IMR-90 (cell line): ENCODE data around the gene GGT1. TPM values are rescaled to one million over a fixed set of nuclear protein-coding genes. Genes with fewer than 3 reads are reported as not detected.

Experiments
- ATAC-seq: fragments of 200-7000 bp; cut with Tn5 transposase; 2 replicates; pipeline ENCODE4 v1.9.1; 2020; ENCODE audit warnings: low read depth, mild to moderate bottlenecking, moderate library complexity
- BruUV-seq: library from RNA; stranded (reverse); fragments of 400-500 nt; replicated peaks from 2 replicates; lab custom pipeline; 2021; lab: Mats Ljungman, UMichigan
- CTCF ChIA-PET: fragments of 300-600 bp; formaldehyde crosslinking; extraction: SDS; loops from one replicate; lab custom pipeline; 2021; ENCODE audit warnings: antibody characterized with exemption; lab: Yijun Ruan, JAX
- POLR2A ChIA-PET: fragments of 300-600 bp; sonication (Branson Sonifier 250); formaldehyde crosslinking; loops from one replicate; lab custom pipeline; 2022; ENCODE audit warnings: antibody characterized with exemption; ENCODE audit not compliant: unreplicated experiment; lab: Charles Lee
- DNase-seq: peaks from one replicate; pipeline ENCODE4 v3.0.0; 2013
- H2AFZ ChIP-seq: replicated peaks from 2 replicates; pipeline ENCODE3; 2013; ENCODE audit warnings: low read length, mild to moderate bottlenecking; ENCODE audit not compliant: poor library complexity
- H2AK5ac ChIP-seq: 2 replicates; pipeline ENCODE4 v1.6.1; 2013; ENCODE audit warnings: low read depth, low read length, inconsistent platforms
- H2AK9ac ChIP-seq: replicated peaks from 2 replicates; pipeline ENCODE3; 2013; ENCODE audit warnings: mild to moderate bottlenecking, low read depth, low read length, moderate library complexity; ENCODE audit not compliant: poor library complexity
- H2BK120ac ChIP-seq: 2 replicates; pipeline ENCODE4 v1.6.1; 2013; ENCODE audit warnings: low read depth, low read length, inconsistent platforms
- H2BK15ac ChIP-seq: 3 replicates; pipeline ENCODE4 v1.6.1; 2013; ENCODE audit warnings: low read depth, low read length, inconsistent platforms
- H2BK20ac ChIP-seq: 2 replicates; pipeline ENCODE4 v1.6.1; 2013; ENCODE audit warnings: low read depth, mild to moderate bottlenecking, inconsistent platforms, low read length, moderate library complexity
- H2BK5ac ChIP-seq: 2 replicates; pipeline ENCODE4 v1.6.1; 2013; ENCODE audit warnings: mild to moderate bottlenecking, low read depth, low read length, inconsistent platforms; ENCODE audit not compliant: poor library complexity, severe bottlenecking
- H3K14ac ChIP-seq: replicated peaks from 2 replicates; pipeline ENCODE4 v1.6.1; 2013; ENCODE audit warnings: low read depth, low read length, inconsistent platforms
- H3K18ac ChIP-seq: 2 replicates; pipeline ENCODE4 v1.6.1; 2013; ENCODE audit warnings: low read depth, low read length, control low read depth
- H3K23ac ChIP-seq: 2 replicates; pipeline ENCODE4 v1.6.1; 2013; ENCODE audit warnings: low read depth, low read length, inconsistent platforms
- H3K27ac ChIP-seq: 2 replicates; pipeline ENCODE4 v1.5.1; 2013; ENCODE audit warnings: mild to moderate bottlenecking, control low read depth, low read length; ENCODE audit not compliant: insufficient read depth
- H3K27me3 ChIP-seq: 2 replicates; pipeline ENCODE4 v1.6.1; 2013; ENCODE audit warnings: low read length; ENCODE audit not compliant: control insufficient read depth, insufficient read depth
- H3K36me3 ChIP-seq: 2 replicates; pipeline ENCODE4 v1.6.1; 2013; ENCODE audit warnings: low read length, mixed read lengths; ENCODE audit not compliant: control insufficient read depth, insufficient read depth
- H3K4ac ChIP-seq: 2 replicates; pipeline ENCODE4 v1.6.1; 2013; ENCODE audit warnings: low read depth, low read length, inconsistent platforms
- H3K4me1 ChIP-seq: 2 replicates; pipeline ENCODE4 v1.6.1; 2013; ENCODE audit warnings: low read length, mixed read lengths; ENCODE audit not compliant: control insufficient read depth, insufficient read depth
- H3K4me2 ChIP-seq: 2 replicates; pipeline ENCODE4 v1.6.1; 2013; ENCODE audit warnings: low read depth, mild to moderate bottlenecking, control low read depth, low read length, moderate library complexity
- H3K4me3 ChIP-seq: 2 replicates; pipeline ENCODE4 v1.5.1; 2013; ENCODE audit warnings: low read depth, mild to moderate bottlenecking, control low read depth, low read length, moderate library complexity; ENCODE audit not compliant: insufficient read depth
- H3K56ac ChIP-seq: 2 replicates; pipeline ENCODE4 v1.6.1; 2013; ENCODE audit warnings: low read length, inconsistent platforms; ENCODE audit not compliant: insufficient read depth; ENCODE audit errors: extremely low read depth
- H3K79me1 ChIP-seq, 2 experiments: 2 replicates each; pipeline ENCODE4 v1.6.1; 2013; ENCODE audit warnings: low read length in 2 of 2, inconsistent platforms in 1 of 2, low read depth in 1 of 2
- H3K9ac ChIP-seq: 2 replicates; pipeline ENCODE4 v1.6.1; 2013; ENCODE audit warnings: low read depth, low read length, control low read depth
- H3K9me1 ChIP-seq: 2 replicates; pipeline ENCODE4 v1.6.1; 2013; ENCODE audit warnings: low read length, inconsistent platforms; ENCODE audit not compliant: insufficient read depth
- H3K9me3 ChIP-seq: 2 replicates; pipeline ENCODE4 v1.6.1; 2013; ENCODE audit warnings: low read length; ENCODE audit not compliant: control insufficient read depth, insufficient read depth
- H4K20me1 ChIP-seq: 2 replicates; pipeline ENCODE4 v1.6.1; 2013; ENCODE audit warnings: low read length, inconsistent platforms; ENCODE audit not compliant: insufficient read depth
- H4K5ac ChIP-seq: 2 replicates; pipeline ENCODE4 v1.6.1; 2013; ENCODE audit warnings: mild to moderate bottlenecking, low read depth, low read length, control low read depth
- H4K8ac ChIP-seq, 2 experiments: 2 replicates each; pipeline ENCODE4 v1.6.1; 2013; ENCODE audit warnings: low read depth in 2 of 2, low read length in 2 of 2, control low read depth in 1 of 2, inconsistent platforms in 1 of 2
- H4K91ac ChIP-seq: 2 replicates; pipeline ENCODE4 v1.6.1; 2013; ENCODE audit warnings: low read depth, low read length, inconsistent platforms; ENCODE audit not compliant: insufficient read depth
- CEBPB ChIP-seq: IDR thresholded peaks from 2 replicates; pipeline ENCODE4 v1.6.1; 2012; ENCODE audit warnings: low read depth, low read length, improper control_type of control experiment
- MAFK ChIP-seq: IDR thresholded peaks from 2 replicates; pipeline ENCODE4 v1.6.1; 2012; ENCODE audit warnings: low read depth, low read length, improper control_type of control experiment
- WGBS, 2 experiments: methylation state at CpG; one replicate each; pipeline versions ENCODE4 v1.1.5 to v1.1.7; 2013; ENCODE audit warnings: missing lambda C conversion rate in 2 of 2; ENCODE audit not compliant: insufficient read length in 1 of 2; ENCODE audit errors: extremely low coverage in 2 of 2; 5-methylcytosine and 5-hydroxymethylcytosine counted together
- dilution Hi-C: fragments of 300-500 bp; cut with HindIII; formaldehyde crosslinking; loops from one replicate; pipeline ENCODE4 v1.14.3; 2018; ENCODE audit warnings: low sequenced_read_pairs; ENCODE audit not compliant: unreplicated experiment
- in situ Hi-C: fragments of 300-500 bp; cut with MboI; formaldehyde crosslinking; loops from 3 replicates; pipeline ENCODE4 v1.14.3; 2019; ENCODE audit warnings: low sequenced_read_pairs, inconsistent platforms, mixed read lengths
- intact Hi-C: fragments of 100-400 bp; cut with micrococcal nuclease; formaldehyde crosslinking; loops from 2 replicates; pipeline ENCODE4 v1.10.0; 2022
- polyA plus RNA-seq, 3 experiments: library from polyadenylated mRNA; depleted of rRNA; stranded (reverse); fragments of >200 nt; gene quantifications; 2 replicates each; pipeline ENCODE4 v1.2.3, GENCODE V29; 2012; ENCODE audit warnings: low replicate concordance in 1 of 3
- total RNA-seq: library from RNA; depleted of rRNA; stranded (reverse); fragments of >200 nt; gene quantifications from 2 replicates; pipeline ENCODE4 v1.2.3, GENCODE V29; 2012

The GGT1 gene
- total and polyA plus RNA-seq, 2 of the 4 experiments (the other 2 are of a cell fraction) = 3.4 to 7.3 TPM

- BruUV-seq = no TSS peak
- in situ Hi-C loops (no loop called here), dilution Hi-C loops (no loop called here), intact Hi-C loops (no loop called here)
- H4K91ac ChIP-seq = no peak overlapping the region
- no peak overlapping the region for H2AK5ac ChIP-seq
- no peaks in the 10 kb centered on the region for H3K9me3 ChIP-seq
- H2BK15ac ChIP-seq = no peak overlapping the region
- no peak overlapping the region for H3K4me2 ChIP-seq
- no peak overlapping the region for H2AK9ac ChIP-seq
- H3K9me1 ChIP-seq = 0 out of 2 replicates have a peak, but pooled peaks cover 7% of the 10 kb centered on the region
- H3K18ac ChIP-seq = no peak overlapping the region
- no peak overlapping the region for H3K4ac ChIP-seq
- no peak overlapping the region for H3K4me3 ChIP-seq
- ChIA-PET CTCF (interaction anchor here (0.6 kb wide), 1 partner anchor 26 kb away, joined by 3 read pairs; no protein-coding TSS in a partner anchor), POLR2A (no interaction called here)
- H3K14ac ChIP-seq = no peak overlapping the region
- TF ChIP-seq CEBPB (no peak), MAFK (no peak)
- DNase-seq = no peak
- H3K9ac ChIP-seq = no peak overlapping the region
- ATAC-seq = no peak
- H4K20me1 ChIP-seq = peaks cover 20% of the 10 kb centered on the region
- no peak overlapping the region for H4K5ac ChIP-seq
- H3K27me3 ChIP-seq = no peaks in the 10 kb centered on the region
- H2AFZ ChIP-seq = no peak overlapping the region
- no peak overlapping the region for H2BK20ac ChIP-seq
- 100% methylated on average over 1 of the region's 7 CpGs; no CpG with 5 or more reads in 1 of the 2 experiments for WGBS, 2 experiments
- no peak overlapping the region for H3K27ac ChIP-seq
- H3K79me1 ChIP-seq = peaks cover 27 to 44% of the 10 kb centered on the region in 2 experiments
- H3K4me1 ChIP-seq = no peaks in the 10 kb centered on the region; the same call in 1 of the 2 replicates
- H2BK5ac ChIP-seq = no peak overlapping the region
- no peak overlapping the region for H2BK120ac ChIP-seq
- peaks cover 50% of the 10 kb centered on the region for H3K36me3 ChIP-seq
- no peak overlapping the region for H3K56ac ChIP-seq
- H4K8ac ChIP-seq = no peak overlapping the region
- H3K23ac ChIP-seq = no peak overlapping the region
Measured at GRCh38 chr22:24571266-24571665, 31.7 kb upstream of the GGT1 start.
